ENCODE data around the gene PHAF1. TPM values are rescaled to one million over a fixed set of nuclear protein-coding genes. Genes with fewer than 3 reads are reported as not detected.

The PHAF1 gene
- total RNA-seq, 4 donors from 2014 or later = 11.4 to 18.9 (median 17.5) TPM

DNA sequence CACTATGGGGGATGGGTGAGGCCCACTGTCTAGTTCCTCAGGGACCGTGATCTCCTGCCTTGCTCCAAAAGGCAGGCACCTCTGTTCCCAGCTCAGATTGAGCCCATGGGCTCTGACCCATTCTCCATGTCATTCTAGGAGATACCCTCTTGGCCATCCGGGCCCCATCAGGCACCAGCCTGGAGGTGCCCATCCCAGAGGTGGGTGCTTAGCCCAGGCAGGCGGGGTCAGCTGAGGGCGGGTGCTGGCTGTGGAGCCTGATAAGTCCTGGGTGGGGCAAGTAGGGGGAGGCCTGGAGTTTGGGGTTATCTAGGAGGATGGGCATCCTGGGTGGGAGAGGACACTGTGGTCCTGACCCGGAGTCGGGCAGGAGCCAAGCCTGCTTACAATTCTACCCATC, 84.5 kb downstream of the PHAF1 start:
- DNase-seq = no peak
- no peaks in the 10 kb centered on the region for H3K9me3 ChIP-seq
- peaks cover 29 to 36% of the 10 kb centered on the region in 2 donors for H3K36me3 ChIP-seq
- no peaks in the 10 kb centered on the region for H3K27me3 ChIP-seq
- no peak for TF ChIP-seq POLR2A (IDR thresholded peaks at IDR 0.05)
- TF ChIP-seq, protein P1, sequence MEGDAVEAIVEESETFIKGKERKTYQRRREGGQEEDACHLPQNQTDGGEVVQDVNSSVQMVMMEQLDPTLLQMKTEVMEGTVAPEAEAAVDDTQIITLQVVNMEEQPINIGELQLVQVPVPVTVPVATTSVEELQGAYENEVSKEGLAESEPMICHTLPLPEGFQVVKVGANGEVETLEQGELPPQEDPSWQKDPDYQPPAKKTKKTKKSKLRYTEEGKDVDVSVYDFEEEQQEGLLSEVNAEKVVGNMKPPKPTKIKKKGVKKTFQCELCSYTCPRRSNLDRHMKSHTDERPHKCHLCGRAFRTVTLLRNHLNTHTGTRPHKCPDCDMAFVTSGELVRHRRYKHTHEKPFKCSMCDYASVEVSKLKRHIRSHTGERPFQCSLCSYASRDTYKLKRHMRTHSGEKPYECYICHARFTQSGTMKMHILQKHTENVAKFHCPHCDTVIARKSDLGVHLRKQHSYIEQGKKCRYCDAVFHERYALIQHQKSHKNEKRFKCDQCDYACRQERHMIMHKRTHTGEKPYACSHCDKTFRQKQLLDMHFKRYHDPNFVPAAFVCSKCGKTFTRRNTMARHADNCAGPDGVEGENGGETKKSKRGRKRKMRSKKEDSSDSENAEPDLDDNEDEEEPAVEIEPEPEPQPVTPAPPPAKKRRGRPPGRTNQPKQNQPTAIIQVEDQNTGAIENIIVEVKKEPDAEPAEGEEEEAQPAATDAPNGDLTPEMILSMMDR (IDR thresholded peaks at IDR 0.05) = no peak
- intact Hi-C loops (cut with DNase I) = no loop called here
- no peak overlapping the region for H3K27ac ChIP-seq
- H3K4me1 ChIP-seq = peaks cover 20 to 32% of the 10 kb centered on the region in 2 donors
- no peak overlapping the region for H3K4me3 ChIP-seq (replicated peaks in 1 of 3)
- WGBS, 2 donors = 92 to 100% methylated on average over 4 to 5 of the region's 6 CpGs

DNA sequence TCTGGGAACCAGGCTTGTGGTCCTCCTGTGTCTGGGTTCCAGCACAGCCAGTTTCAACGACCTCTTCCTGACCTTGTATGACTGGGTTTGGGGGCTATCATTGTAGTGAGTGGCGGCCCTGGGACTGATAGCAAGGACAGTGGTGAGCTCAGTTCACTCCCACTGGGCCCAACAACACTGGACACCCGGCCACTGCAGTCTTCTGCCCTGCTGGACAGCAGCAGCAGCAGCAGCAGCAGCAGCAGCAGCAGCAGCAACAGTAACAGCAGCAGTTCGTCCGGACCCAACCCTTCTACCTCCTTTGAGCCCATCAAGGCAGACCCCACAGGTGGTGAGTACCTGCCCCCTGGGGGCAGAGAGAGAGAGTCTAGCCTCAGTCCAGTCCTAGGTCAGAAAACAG, 85.9 kb downstream of the PHAF1 start:
- intact Hi-C loops (cut with DNase I) = no loop called here
- H3K36me3 ChIP-seq = peaks cover 29 to 36% of the 10 kb centered on the region in 2 donors
- 82 to 84% methylated on average over 3 to 4 of the region's 5 CpGs for WGBS, 2 donors
- peaks cover 20 to 39% of the 10 kb centered on the region in 2 donors for H3K4me1 ChIP-seq
- no peak overlapping the region for H3K27ac ChIP-seq
- DNase-seq = no peak
- H3K27me3 ChIP-seq = no peaks in the 10 kb centered on the region
- H3K4me3 ChIP-seq (replicated peaks in 1 of 3) = no peak overlapping the region
- TF ChIP-seq POLR2A (IDR thresholded peaks at IDR 0.05) = no peak
- TF ChIP-seq, protein P1 (IDR thresholded peaks at IDR 0.05) = no peak
- H3K9me3 ChIP-seq = no peaks in the 10 kb centered on the region

DNA sequence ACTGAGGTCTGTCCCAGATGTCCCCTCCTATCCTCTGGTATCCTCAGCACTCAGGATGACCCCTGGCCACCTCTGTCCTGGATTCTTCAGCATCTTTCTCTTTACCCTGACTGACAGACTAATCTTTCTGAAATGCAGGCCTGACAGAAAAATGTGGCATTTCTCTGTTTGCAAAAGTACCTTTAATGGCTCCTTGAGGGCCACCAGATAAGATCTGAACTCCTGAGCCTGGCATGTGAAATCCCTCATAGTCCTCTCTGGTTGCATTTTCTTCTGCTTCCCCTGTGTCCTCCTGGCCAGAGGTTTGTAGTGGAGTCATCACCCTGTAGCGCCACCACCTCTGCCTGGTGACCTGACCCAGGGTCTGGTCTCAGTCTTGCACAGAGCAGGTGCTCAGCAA, 87.1 kb downstream of the PHAF1 start:
- intact Hi-C loops (cut with DNase I) = no loop called here
- TF ChIP-seq, protein P1 (IDR thresholded peaks at IDR 0.05) = no peak
- no peak for TF ChIP-seq POLR2A (IDR thresholded peaks at IDR 0.05)
- no peak for DNase-seq
- H3K27me3 ChIP-seq = no peaks in the 10 kb centered on the region
- WGBS, 2 donors = 89 to 100% methylated on average over 1 of the region's 1 CpG
- H3K9me3 ChIP-seq = no peaks in the 10 kb centered on the region
- H3K36me3 ChIP-seq = peaks cover 36 to 44% of the 10 kb centered on the region in 2 donors
- H3K4me3 ChIP-seq (replicated peaks in 1 of 3) = no peak overlapping the region
- H3K4me1 ChIP-seq = peaks cover 20 to 32% of the 10 kb centered on the region in 2 donors
- no peak overlapping the region for H3K27ac ChIP-seq

GRCh38 chr16:67197704-67198103, 88.0 kb downstream of the PHAF1 start:
- H3K9me3 ChIP-seq = no peaks in the 10 kb centered on the region
- H3K27ac ChIP-seq = peak overlapping the region in 1 of 3 donors; percentile 51
- intact Hi-C loops (cut with DNase I) = no loop called here
- peaks cover 44 to 52% of the 10 kb centered on the region in 2 donors for H3K36me3 ChIP-seq
- WGBS, 2 donors = 85 to 94% methylated on average over 2 to 4 of the region's 6 CpGs
- no peak overlapping the region for H3K4me3 ChIP-seq (replicated peaks in 1 of 3)
- no peaks in the 10 kb centered on the region for H3K27me3 ChIP-seq
- peaks cover 18 to 28% of the 10 kb centered on the region in 2 donors for H3K4me1 ChIP-seq
- DNase-seq = no peak
- TF ChIP-seq POLR2A (IDR thresholded peaks at IDR 0.05) = no peak
- TF ChIP-seq, protein P1 (IDR thresholded peaks at IDR 0.05) = no peak

Other genes starting within 250 kb of the PHAF1 start
- 10 to 100 TPM; 10.7 to 34.5 (median 26.9) TPM for gene PDP2, start 229.4 kb upstream of the PHAF1 start, total RNA-seq
- gene CDH16, start 191.1 kb upstream of the PHAF1 start, total RNA-seq = 100 to 1,000 TPM in 3 of 4 donors, 10 to 100 TPM in 1; 43.1 to 166 (median 134) TPM
- gene RRAD, start 184.4 kb upstream of the PHAF1 start, total RNA-seq = 10 to 100 TPM in 3 of 4 donors, 1 to 10 TPM in 1; 6.1 to 15.6 (median 10.9) TPM
- gene CIAO2B, start 175.5 kb upstream of the PHAF1 start, total RNA-seq = 100 to 1,000 TPM in 1 of 4 donors, 10 to 100 TPM in 3; 29.4 to 113 (median 48.3) TPM
- gene CES2, start 174.4 kb upstream of the PHAF1 start, total RNA-seq = 10 to 100 TPM; 49.7 to 69.4 (median 53.6) TPM
- 1 to 10 TPM in 1 of 4 donors, under 1 TPM in 2, not detected in 1; 0.13 to 1.3 (median 0.22) TPM for gene CES3, start 148.7 kb upstream of the PHAF1 start, total RNA-seq
- 10 to 100 TPM; 10.9 to 15.7 (median 12.8) TPM for gene CES4A, start 121.4 kb upstream of the PHAF1 start, total RNA-seq
- gene CBFB, start 80.8 kb upstream of the PHAF1 start, total RNA-seq = 10 to 100 TPM; 31.0 to 60.0 (median 41.5) TPM
- gene B3GNT9, start 41.1 kb downstream of the PHAF1 start, total RNA-seq = 100 to 1,000 TPM in 1 of 4 donors, 10 to 100 TPM in 3; 52.0 to 103 (median 85.7) TPM
- 10 to 100 TPM; 27.0 to 42.2 (median 37.0) TPM for gene TRADD, start 50.0 kb downstream of the PHAF1 start, total RNA-seq
- gene FBXL8, start 50.0 kb downstream of the PHAF1 start, total RNA-seq = 10 to 100 TPM; 26.3 to 41.9 (median 35.6) TPM
- 10 to 100 TPM; 17.3 to 52.5 (median 36.6) TPM for gene HSF4, start 54.8 kb downstream of the PHAF1 start, total RNA-seq
- 10 to 100 TPM; 38.3 to 97.0 (median 63.5) TPM for gene NOL3, start 60.6 kb downstream of the PHAF1 start, total RNA-seq
- 10 to 100 TPM; 20.3 to 50.0 (median 32.4) TPM for gene MATCAP1, start 74.0 kb downstream of the PHAF1 start, total RNA-seq
- gene EXOC3L1, start 80.2 kb downstream of the PHAF1 start, total RNA-seq = 1 to 10 TPM; 5.9 to 8.6 (median 7.6) TPM
- gene E2F4, start 82.2 kb downstream of the PHAF1 start, total RNA-seq = 100 to 1,000 TPM in 1 of 4 donors, 10 to 100 TPM in 3; 77.6 to 117 (median 89.1) TPM
- 10 to 100 TPM; 26.0 to 37.8 (median 30.0) TPM for gene ELMO3, start 89.2 kb downstream of the PHAF1 start, total RNA-seq
- 10 to 100 TPM; 53.2 to 69.0 (median 58.3) TPM for gene TMEM208, start 117.2 kb downstream of the PHAF1 start, total RNA-seq
- 10 to 100 TPM; 17.9 to 26.4 (median 24.3) TPM for gene FHOD1, start 137.5 kb downstream of the PHAF1 start, total RNA-seq
- gene SLC9A5, start 139.0 kb downstream of the PHAF1 start, total RNA-seq = 1 to 10 TPM in 2 of 4 donors, under 1 TPM in 2; 0.56 to 3.0 (median 1.1) TPM
- gene PLEKHG4, start 169.6 kb downstream of the PHAF1 start, total RNA-seq = 10 to 100 TPM in 2 of 4 donors, 1 to 10 TPM in 2; 8.2 to 11.7 (median 9.5) TPM
- gene KCTD19, start 216.8 kb downstream of the PHAF1 start, total RNA-seq = 1 to 10 TPM in 1 of 4 donors, not detected in 3; 2.6 TPM
- under 1 TPM in 1 of 4 donors, not detected in 3; 0.22 TPM for gene LRRC36, start 216.9 kb downstream of the PHAF1 start, total RNA-seq

Measured in thyroid gland (tissue), 4 donors.